Neural cell (in vitro differentiated cells): ENCODE measurements around the gene DPP6. TPM values are rescaled to one million over a fixed set of nuclear protein-coding genes. Genes with fewer than 3 reads are reported as not detected.

ENCODE experiments used
- H2AFZ ChIP-seq: fragments of 200-600, 300-800 bp; sonication (generic), shearing (Covaris generic); 2 replicates; pipeline ENCODE4 v1.6.0; 2014; ENCODE audit warnings: low read depth, mild to moderate bottlenecking, antibody characterized with exemption, low read length, moderate library complexity
- H3F3A ChIP-seq: fragments of 200-600 bp; shearing (Covaris generic); 2 replicates; pipeline ENCODE4 v1.6.1; 2016; ENCODE audit warnings: mild to moderate bottlenecking, moderate library complexity, mixed read lengths, antibody characterized with exemption, low read length; ENCODE audit not compliant: insufficient read depth, poor library complexity, severe bottlenecking
- H3K27ac ChIP-seq: fragments of 200-600, 300-800 bp; sonication (generic), shearing (Covaris generic); 2 replicates; pipeline ENCODE4 v1.5.1; 2014; ENCODE audit warnings: mild to moderate bottlenecking, low read length, moderate library complexity
- H3K27me3 ChIP-seq: fragments of 300-800, 200-600 bp; sonication (generic), shearing (Covaris generic); 2 replicates; pipeline ENCODE4 v1.6.0; 2014; ENCODE audit warnings: mild to moderate bottlenecking, low read depth, low read length, moderate library complexity; ENCODE audit not compliant: insufficient read depth
- H3K36me3 ChIP-seq: fragments of 300-800, 200-600 bp; sonication (generic), shearing (Covaris generic); 2 replicates; pipeline ENCODE4 v1.5.1; 2014; ENCODE audit warnings: mild to moderate bottlenecking, antibody characterized with exemption, low read length, moderate library complexity; ENCODE audit not compliant: insufficient read depth
- H3K4me2 ChIP-seq: fragments of 300-800, 200-600 bp; sonication (generic), shearing (Covaris generic); 2 replicates; pipeline ENCODE4 v1.6.0; 2014; ENCODE audit warnings: mild to moderate bottlenecking, low read length
- H3K4me3 ChIP-seq: fragments of 300-800, 200-600 bp; sonication (generic), shearing (Covaris generic); 2 replicates; pipeline ENCODE4 v1.5.1; 2014; ENCODE audit warnings: mild to moderate bottlenecking, low read length, moderate library complexity
- H3K79me2 ChIP-seq: fragments of 200-600 bp; shearing (Covaris generic); replicated peaks from 2 replicates; pipeline ENCODE4 v1.6.0; 2014; ENCODE audit warnings: mild to moderate bottlenecking, low read length, moderate library complexity; ENCODE audit not compliant: insufficient read depth
- H3K9ac ChIP-seq: fragments of 300-800, 200-600 bp; sonication (generic), shearing (Covaris generic); 2 replicates; pipeline ENCODE4 v1.6.1; 2016; ENCODE audit warnings: mild to moderate bottlenecking, low read length, mixed read lengths
- H3K9me2 ChIP-seq: fragments of 200-600 bp; shearing (Covaris generic); 2 replicates; pipeline ENCODE4 v1.6.1; 2016; ENCODE audit warnings: mild to moderate bottlenecking, low read length, mixed read lengths; ENCODE audit not compliant: insufficient read depth
- H3K9me3 ChIP-seq: fragments of 200-600, 300-800 bp; sonication (generic), shearing (Covaris generic); 2 replicates; pipeline ENCODE4 v1.6.1; 2016; ENCODE audit warnings: mild to moderate bottlenecking, mixed run types, low read length, moderate library complexity, mixed read lengths
- H4K20me1 ChIP-seq: fragments of 200-600 bp; shearing (Covaris generic); 2 replicates; pipeline ENCODE4 v1.6.1; 2016; ENCODE audit warnings: mild to moderate bottlenecking, mixed run types; ENCODE audit not compliant: insufficient read depth
- CTCF ChIP-seq: fragments of 450-650 bp; IDR thresholded peaks from 2 replicates; pipeline ENCODE4 v1.5.1; 2014; ENCODE audit warnings: antibody characterized with exemption, mild to moderate bottlenecking, moderate library complexity; ENCODE audit not compliant: poor library complexity, severe bottlenecking
- EP300 ChIP-seq: fragments of 450-650 bp; conservative IDR thresholded peaks from 2 replicates; pipeline ENCODE4 v1.6.1; 2014; ENCODE audit warnings: antibody characterized with exemption, mild to moderate bottlenecking, moderate library complexity; ENCODE audit not compliant: poor library complexity, severe bottlenecking
- EZH2 ChIP-seq: fragments of 200-600, 300-800 bp; shearing (Covaris generic), sonication (generic); IDR thresholded peaks from 2 replicates; pipeline ENCODE4 v1.6.1; 2014; ENCODE audit warnings: antibody characterized with exemption, low read length, borderline replicate concordance, mild to moderate bottlenecking; ENCODE audit not compliant: insufficient read depth, poor library complexity, severe bottlenecking
- MXI1 ChIP-seq: fragments of 450-650 bp; conservative IDR thresholded peaks from 2 replicates; pipeline ENCODE4 v1.6.1; 2014; ENCODE audit warnings: antibody characterized with exemption, mild to moderate bottlenecking; ENCODE audit not compliant: poor library complexity, severe bottlenecking
- POLR2AphosphoS5 ChIP-seq: IDR thresholded peaks from 2 replicates; pipeline ENCODE4 v1.6.1; 2012
- RAD21 ChIP-seq: fragments of 450-650 bp; conservative IDR thresholded peaks from 2 replicates; pipeline ENCODE4 v1.6.1; 2014; ENCODE audit warnings: antibody characterized with exemption, mild to moderate bottlenecking, moderate library complexity
- SMC3 ChIP-seq: fragments of 450-650 bp; conservative IDR thresholded peaks from 2 replicates; pipeline ENCODE4 v1.6.1; 2014; ENCODE audit warnings: antibody characterized with exemption, mild to moderate bottlenecking, moderate library complexity; ENCODE audit not compliant: poor library complexity
- TAF1 ChIP-seq: IDR thresholded peaks from 2 replicates; pipeline ENCODE4 v1.6.1; 2012; ENCODE audit warnings: low read depth
- polyA plus RNA-seq: library from polyadenylated mRNA; depleted of rRNA; stranded (reverse); fragments of >200 nt; gene quantifications from 2 replicates; pipeline ENCODE4 v1.2.3, GENCODE V29; 2014
- TF ChIP-seq, protein P1 (sequence below): IDR thresholded peaks from 2 replicates; pipeline ENCODE4 v1.6.1; 2012; ENCODE audit warnings: borderline replicate concordance

Gene DPP6
- polyA plus RNA-seq, 1 donor from 2014 or later, result 20.4 TPM

- H3F3A ChIP-seq, result no peaks in the 10 kb centered on the region
- no peaks in the 10 kb centered on the region for H3K9me3 ChIP-seq
- H3K9me2 ChIP-seq, result no peaks in the 10 kb centered on the region
- no peaks in the 10 kb centered on the region for H4K20me1 ChIP-seq
- no peaks in the 10 kb centered on the region for H3K27me3 ChIP-seq
- no peak overlapping the region for H3K9ac ChIP-seq
- no peak overlapping the region for H3K27ac ChIP-seq
- no peak overlapping the region for H2AFZ ChIP-seq
- no peaks in the 10 kb centered on the region for H3K79me2 ChIP-seq
- no peak overlapping the region for H3K4me2 ChIP-seq
- TF ChIP-seq, protein P1, sequence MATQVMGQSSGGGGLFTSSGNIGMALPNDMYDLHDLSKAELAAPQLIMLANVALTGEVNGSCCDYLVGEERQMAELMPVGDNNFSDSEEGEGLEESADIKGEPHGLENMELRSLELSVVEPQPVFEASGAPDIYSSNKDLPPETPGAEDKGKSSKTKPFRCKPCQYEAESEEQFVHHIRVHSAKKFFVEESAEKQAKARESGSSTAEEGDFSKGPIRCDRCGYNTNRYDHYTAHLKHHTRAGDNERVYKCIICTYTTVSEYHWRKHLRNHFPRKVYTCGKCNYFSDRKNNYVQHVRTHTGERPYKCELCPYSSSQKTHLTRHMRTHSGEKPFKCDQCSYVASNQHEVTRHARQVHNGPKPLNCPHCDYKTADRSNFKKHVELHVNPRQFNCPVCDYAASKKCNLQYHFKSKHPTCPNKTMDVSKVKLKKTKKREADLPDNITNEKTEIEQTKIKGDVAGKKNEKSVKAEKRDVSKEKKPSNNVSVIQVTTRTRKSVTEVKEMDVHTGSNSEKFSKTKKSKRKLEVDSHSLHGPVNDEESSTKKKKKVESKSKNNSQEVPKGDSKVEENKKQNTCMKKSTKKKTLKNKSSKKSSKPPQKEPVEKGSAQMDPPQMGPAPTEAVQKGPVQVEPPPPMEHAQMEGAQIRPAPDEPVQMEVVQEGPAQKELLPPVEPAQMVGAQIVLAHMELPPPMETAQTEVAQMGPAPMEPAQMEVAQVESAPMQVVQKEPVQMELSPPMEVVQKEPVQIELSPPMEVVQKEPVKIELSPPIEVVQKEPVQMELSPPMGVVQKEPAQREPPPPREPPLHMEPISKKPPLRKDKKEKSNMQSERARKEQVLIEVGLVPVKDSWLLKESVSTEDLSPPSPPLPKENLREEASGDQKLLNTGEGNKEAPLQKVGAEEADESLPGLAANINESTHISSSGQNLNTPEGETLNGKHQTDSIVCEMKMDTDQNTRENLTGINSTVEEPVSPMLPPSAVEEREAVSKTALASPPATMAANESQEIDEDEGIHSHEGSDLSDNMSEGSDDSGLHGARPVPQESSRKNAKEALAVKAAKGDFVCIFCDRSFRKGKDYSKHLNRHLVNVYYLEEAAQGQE, result no peak
- TF ChIP-seq TAF1, result no peak
- TF ChIP-seq RAD21, result no peak
- TF ChIP-seq SMC3, result no peak
- no peak for TF ChIP-seq EZH2
- TF ChIP-seq CTCF, result no peak
- no peak for TF ChIP-seq POLR2AphosphoS5
- TF ChIP-seq EP300, result no peak
- TF ChIP-seq MXI1, result no peak
- no peaks in the 10 kb centered on the region for H3K36me3 ChIP-seq
- H3K4me3 ChIP-seq, result no peak overlapping the region
Measured at GRCh38 chr7:154879629-154880028, 827.4 kb downstream of the DPP6 start.

DNA sequence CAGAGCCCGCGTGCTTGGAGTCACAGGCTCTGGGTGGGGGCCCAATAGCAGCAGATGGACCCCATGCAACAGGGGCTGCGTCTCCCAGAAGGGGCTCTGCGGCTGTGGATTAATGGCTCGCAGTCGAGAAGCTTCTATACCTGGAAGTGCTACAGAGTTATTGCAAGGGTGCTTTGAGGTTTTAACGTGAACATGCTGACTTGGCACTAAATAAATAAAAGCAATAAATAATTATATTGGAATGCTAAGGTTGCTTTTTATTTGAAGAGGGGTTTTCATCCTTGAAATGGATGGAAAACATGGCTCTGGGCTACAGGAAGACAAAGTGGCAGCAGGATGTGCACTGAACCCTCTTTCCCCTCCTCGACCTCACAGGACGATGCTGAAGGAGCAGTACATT lies 828.3 kb downstream of the DPP6 start:
- no peaks in the 10 kb centered on the region for H4K20me1 ChIP-seq
- TF ChIP-seq RAD21 (no peak), EP300 (no peak), SMC3 (no peak), MXI1 (no peak), TAF1 (no peak), POLR2AphosphoS5 (no peak), CTCF (no peak), EZH2 (no peak)
- TF ChIP-seq, protein P1, result no peak
- H3K36me3 ChIP-seq, result no peaks in the 10 kb centered on the region
- no peaks in the 10 kb centered on the region for H3K9me2 ChIP-seq
- H3K79me2 ChIP-seq, result no peaks in the 10 kb centered on the region
- no peaks in the 10 kb centered on the region for H3K27me3 ChIP-seq
- no peaks in the 10 kb centered on the region for H3F3A ChIP-seq
- no peak overlapping the region for H3K27ac ChIP-seq
- H2AFZ ChIP-seq, result no peak overlapping the region
- H3K9me3 ChIP-seq, result no peaks in the 10 kb centered on the region
- no peak overlapping the region for H3K4me2 ChIP-seq
- no peak overlapping the region for H3K4me3 ChIP-seq
- no peak overlapping the region for H3K9ac ChIP-seq
